Mesenchymal stem cell (in vitro differentiated cells and primary cell): ENCODE data around the gene C8A.

Experiments used
- DNase-seq: peaks from one replicate; pipeline ENCODE4 v3.0.0-alpha.2; 2013
- H2AFZ ChIP-seq: one replicate; pipeline ENCODE4 v1.6.1; 2013; ENCODE audit warnings: low read depth, mild to moderate bottlenecking, control low read depth, inconsistent platforms, low read length, moderate library complexity
- H2AK5ac ChIP-seq: 2 replicates; pipeline ENCODE4 v1.6.1; 2013; ENCODE audit warnings: low read length, moderate library complexity, mild to moderate bottlenecking, inconsistent platforms; ENCODE audit not compliant: severe bottlenecking
- H2BK120ac ChIP-seq: one replicate; pipeline ENCODE4 v1.6.1; 2013; ENCODE audit warnings: low read depth, mild to moderate bottlenecking, inconsistent platforms, low read length, moderate library complexity
- H2BK12ac ChIP-seq, 2 experiments: one replicate each; pipeline ENCODE4 v1.6.1; 2013; ENCODE audit warnings: inconsistent platforms in 2 of 2, low read length in 2 of 2, mild to moderate bottlenecking in 2 of 2, moderate library complexity in 2 of 2, control low read depth in 1 of 2
- H2BK15ac ChIP-seq: one replicate; pipeline ENCODE4 v1.6.1; 2013; ENCODE audit warnings: mild to moderate bottlenecking, low read depth, inconsistent platforms; ENCODE audit not compliant: poor library complexity, severe bottlenecking
- H2BK5ac ChIP-seq: 2 replicates; pipeline ENCODE4 v1.6.1; 2013; ENCODE audit warnings: low read depth, mild to moderate bottlenecking, low read length, control low read depth, inconsistent platforms; ENCODE audit not compliant: poor library complexity, severe bottlenecking
- H3K14ac ChIP-seq, 2 experiments: one replicate each; pipeline ENCODE4 v1.6.1; 2013; ENCODE audit warnings: inconsistent platforms in 2 of 2, low read length in 2 of 2, control low read depth in 1 of 2, mild to moderate bottlenecking in 1 of 2, moderate library complexity in 1 of 2
- H3K18ac ChIP-seq, 2 experiments: one replicate each; pipeline ENCODE4 v1.6.1; 2013; ENCODE audit warnings: inconsistent platforms in 2 of 2, low read length in 2 of 2, control low read depth in 1 of 2, low read depth in 1 of 2, mild to moderate bottlenecking in 1 of 2
- H3K23ac ChIP-seq, 2 experiments: one replicate each; pipeline ENCODE4 v1.6.1; 2013; ENCODE audit warnings: inconsistent platforms in 2 of 2, low read length in 2 of 2, mild to moderate bottlenecking in 2 of 2, moderate library complexity in 2 of 2, control low read depth in 1 of 2
- H3K27ac ChIP-seq: 2 replicates; pipeline ENCODE4 v1.5.1; 2013; ENCODE audit warnings: mild to moderate bottlenecking, moderate library complexity, low read length, control low read depth, inconsistent platforms; ENCODE audit not compliant: poor library complexity, severe bottlenecking
- H3K27me3 ChIP-seq, 2 experiments: 2 replicates each; pipeline versions ENCODE4 v1.6.1 to v1.7.0; 2013; ENCODE audit warnings: low read length in 2 of 2, mild to moderate bottlenecking in 2 of 2, moderate library complexity in 2 of 2, control low read depth in 1 of 2, inconsistent platforms in 1 of 2; ENCODE audit not compliant: control insufficient read depth in 1 of 2, insufficient read depth in 1 of 2
- H3K36me3 ChIP-seq, 2 experiments: 2 replicates each; pipeline versions ENCODE4 v1.6.1 to v1.7.0; 2013; ENCODE audit warnings: low read length in 2 of 2, control low read depth in 1 of 2, inconsistent platforms in 1 of 2, low read depth in 1 of 2, mild to moderate bottlenecking in 1 of 2; ENCODE audit not compliant: insufficient read depth in 2 of 2, control insufficient read depth in 1 of 2
- H3K4ac ChIP-seq, 2 experiments: one replicate each; pipeline ENCODE4 v1.6.1; 2013; ENCODE audit warnings: inconsistent platforms in 2 of 2, low read length in 2 of 2, mild to moderate bottlenecking in 2 of 2, moderate library complexity in 2 of 2, control low read depth in 1 of 2, low read depth in 1 of 2
- H3K4me1 ChIP-seq: 2 replicates; pipeline ENCODE4 v1.6.1; 2013; ENCODE audit warnings: low read depth, low read length, control low read depth; ENCODE audit not compliant: control insufficient read depth, insufficient read depth
- H3K4me2 ChIP-seq: 2 replicates; pipeline ENCODE4 v1.6.1; 2013; ENCODE audit warnings: low read length, mild to moderate bottlenecking, inconsistent platforms; ENCODE audit not compliant: poor library complexity, severe bottlenecking
- H3K4me3 ChIP-seq, 2 experiments: 2 replicates each; pipeline versions ENCODE4 v1.5.1 to v1.7.0; 2013; ENCODE audit warnings: low read length in 2 of 2, mild to moderate bottlenecking in 2 of 2, control low read depth in 1 of 2, low read depth in 1 of 2; ENCODE audit not compliant: insufficient read depth in 1 of 2
- H3K79me1 ChIP-seq: replicated peaks from 2 replicates; pipeline ENCODE4 v1.6.1; 2013; ENCODE audit warnings: mild to moderate bottlenecking, control low read depth, low read length, inconsistent platforms; ENCODE audit not compliant: poor library complexity, severe bottlenecking
- H3K9ac ChIP-seq: 2 replicates; pipeline ENCODE4 v1.7.0; 2013; ENCODE audit warnings: mild to moderate bottlenecking, low read length, moderate library complexity
- H3K9me3 ChIP-seq: 2 replicates; pipeline ENCODE4 v1.7.0; 2013; ENCODE audit warnings: mild to moderate bottlenecking, low read length; ENCODE audit not compliant: control insufficient read depth
- H4K8ac ChIP-seq: one replicate; pipeline ENCODE4 v1.6.1; 2013; ENCODE audit warnings: inconsistent platforms, mild to moderate bottlenecking, low read length, moderate library complexity
- H4K91ac ChIP-seq: one replicate; pipeline ENCODE4 v1.6.1; 2013; ENCODE audit warnings: mild to moderate bottlenecking, low read length, inconsistent platforms
- WGBS: methylation state at CpG from one replicate; pipeline ENCODE4 v1.1.7; 2013; ENCODE audit warnings: mixed read lengths; 5-methylcytosine and 5-hydroxymethylcytosine counted together

C8A gene

GRCh38 chr1:56961426-56961825 lies 106.8 kb downstream of the C8A start:
- no peaks in the 10 kb centered on the region for H3K9me3 ChIP-seq
- H3K79me1 ChIP-seq: no peaks in the 10 kb centered on the region
- no peak overlapping the region for H2AFZ ChIP-seq
- H3K4me3 ChIP-seq: no peak overlapping the region
- no peak overlapping the region for H4K91ac ChIP-seq
- no peak overlapping the region for H3K27ac ChIP-seq
- H4K8ac ChIP-seq: no peak overlapping the region
- no peaks in the 10 kb centered on the region for H3K4me1 ChIP-seq
- no peak overlapping the region for H3K18ac ChIP-seq
- no peak overlapping the region for H3K4me2 ChIP-seq
- no peak overlapping the region for H3K4ac ChIP-seq
- no peak overlapping the region for H3K23ac ChIP-seq
- H2BK12ac ChIP-seq: no peak overlapping the region
- 89% methylated on average over 10 of the region's 10 CpGs for WGBS
- no peak overlapping the region for H2BK5ac ChIP-seq
- no peak overlapping the region for H3K14ac ChIP-seq
- H3K36me3 ChIP-seq: no peaks in the 10 kb centered on the region
- no peak for DNase-seq
- H3K27me3 ChIP-seq: no peaks in the 10 kb centered on the region
- H3K9ac ChIP-seq: no peak overlapping the region
- H2BK120ac ChIP-seq: no peak overlapping the region
- H2BK15ac ChIP-seq: no peak overlapping the region
- no peak overlapping the region for H2AK5ac ChIP-seq

GRCh38 chr1:56963667-56964066 lies 109.1 kb downstream of the C8A start:
- H3K27me3 ChIP-seq: no peaks in the 10 kb centered on the region
- H2BK120ac ChIP-seq: no peak overlapping the region
- H3K4me1 ChIP-seq: no peaks in the 10 kb centered on the region
- no peak overlapping the region for H2AK5ac ChIP-seq
- H3K4me2 ChIP-seq: no peak overlapping the region
- no peak overlapping the region for H3K4ac ChIP-seq
- H2BK5ac ChIP-seq: no peak overlapping the region
- no peak overlapping the region for H4K8ac ChIP-seq
- WGBS: 85% methylated on average over 4 of the region's 4 CpGs
- H3K36me3 ChIP-seq: no peaks in the 10 kb centered on the region
- no peak for DNase-seq
- H3K23ac ChIP-seq: no peak overlapping the region
- no peak overlapping the region for H3K4me3 ChIP-seq
- H2AFZ ChIP-seq: no peak overlapping the region
- no peaks in the 10 kb centered on the region for H3K79me1 ChIP-seq
- H2BK15ac ChIP-seq: no peak overlapping the region
- H2BK12ac ChIP-seq: no peak overlapping the region
- H4K91ac ChIP-seq: no peak overlapping the region
- H3K9ac ChIP-seq: no peak overlapping the region
- H3K27ac ChIP-seq: no peak overlapping the region
- no peak overlapping the region for H3K14ac ChIP-seq
- H3K18ac ChIP-seq: no peak overlapping the region
- H3K9me3 ChIP-seq: peaks cover under 1% of the 10 kb centered on the region

GRCh38 chr1:56964349-56965017 lies 109.9 kb downstream of the C8A start:
- Histone ChIP-seq H4K8ac (no peak overlapping the region), H3K9ac (no peak overlapping the region), H3K9me3 (peaks cover 3% of the 10 kb centered on the region), H3K27ac (no peak overlapping the region), H3K79me1 (no peaks in the 10 kb centered on the region), H3K18ac (no peak overlapping the region), H3K4ac (no peak overlapping the region), H3K4me1 (no peaks in the 10 kb centered on the region), H2BK120ac (no peak overlapping the region), H2AK5ac (no peak overlapping the region), H3K27me3 (no peaks in the 10 kb centered on the region), H3K14ac (no peak overlapping the region), H3K4me3 (no peak overlapping the region), H2AFZ (no peak overlapping the region), H4K91ac (no peak overlapping the region), H2BK15ac (no peak overlapping the region), H3K23ac (no peak overlapping the region), H3K36me3 (no peaks in the 10 kb centered on the region), H2BK12ac (no peak overlapping the region), H3K4me2 (no peak overlapping the region), H2BK5ac (no peak overlapping the region)
- 93% methylated on average over 9 of the region's 9 CpGs for WGBS
- DNase-seq: no peak

- WGBS: 100% methylated on average over 1 of the region's 3 CpGs
These were observed 110.6 kb downstream of the C8A start for GRCh38 chr1:56965191-56965590.

More at GRCh38 chr1:56965191-56965590, 110.6 kb downstream of the C8A start:
- Histone ChIP-seq H2AK5ac (no peak overlapping the region), H2BK5ac (no peak overlapping the region), H3K4me3 (no peak overlapping the region), H4K91ac (no peak overlapping the region), H3K4ac (no peak overlapping the region), H4K8ac (no peak overlapping the region), H3K36me3 (no peaks in the 10 kb centered on the region), H3K9ac (no peak overlapping the region), H3K27me3 (no peaks in the 10 kb centered on the region), H3K23ac (no peak overlapping the region), H2BK15ac (no peak overlapping the region), H3K14ac (no peak overlapping the region), H3K4me1 (no peaks in the 10 kb centered on the region), H3K18ac (no peak overlapping the region), H3K79me1 (no peaks in the 10 kb centered on the region), H2BK12ac (no peak overlapping the region), H2AFZ (no peak overlapping the region), H2BK120ac (no peak overlapping the region), H3K27ac (no peak overlapping the region), H3K9me3 (peaks cover 3% of the 10 kb centered on the region), H3K4me2 (no peak overlapping the region)
- no peak for DNase-seq
